PFSK-1 (cell line): ENCODE results near the gene PIANP.

Experiments used
- FOXP2 ChIP-seq: optimal IDR thresholded peaks from 2 replicates; pipeline ENCODE3; 2011; ENCODE audit warnings: borderline replicate concordance, control low read depth, inconsistent platforms; ENCODE audit not compliant: insufficient read depth; ENCODE audit errors: extremely low read length, extremely low read depth
- POLR2AphosphoS5 ChIP-seq: IDR thresholded peaks from 2 replicates; pipeline ENCODE4 v1.6.1; 2012; ENCODE audit warnings: low read depth, mild to moderate bottlenecking, control low read depth, low read length, moderate library complexity
- REST ChIP-seq, 2 experiments: IDR thresholded peaks; 2 replicates each; pipeline versions ENCODE4 v1.6.1 to v1.8.0; 2011 to 2012; ENCODE audit warnings: low read depth in 2 of 2, low read length in 2 of 2, control low read depth in 1 of 2, inconsistent platforms in 1 of 2, mild to moderate bottlenecking in 1 of 2, moderate library complexity in 1 of 2; ENCODE audit not compliant: insufficient read depth in 1 of 2
- SIN3A ChIP-seq: IDR thresholded peaks from 2 replicates; pipeline ENCODE4 v1.6.1; 2012; ENCODE audit warnings: mild to moderate bottlenecking, low read length, moderate library complexity, borderline replicate concordance; ENCODE audit not compliant: insufficient read depth
- TAF1 ChIP-seq: IDR thresholded peaks from 2 replicates; pipeline ENCODE4 v1.6.1; 2012; ENCODE audit warnings: low read length, control low read depth, borderline replicate concordance; ENCODE audit not compliant: insufficient read depth

DNA sequence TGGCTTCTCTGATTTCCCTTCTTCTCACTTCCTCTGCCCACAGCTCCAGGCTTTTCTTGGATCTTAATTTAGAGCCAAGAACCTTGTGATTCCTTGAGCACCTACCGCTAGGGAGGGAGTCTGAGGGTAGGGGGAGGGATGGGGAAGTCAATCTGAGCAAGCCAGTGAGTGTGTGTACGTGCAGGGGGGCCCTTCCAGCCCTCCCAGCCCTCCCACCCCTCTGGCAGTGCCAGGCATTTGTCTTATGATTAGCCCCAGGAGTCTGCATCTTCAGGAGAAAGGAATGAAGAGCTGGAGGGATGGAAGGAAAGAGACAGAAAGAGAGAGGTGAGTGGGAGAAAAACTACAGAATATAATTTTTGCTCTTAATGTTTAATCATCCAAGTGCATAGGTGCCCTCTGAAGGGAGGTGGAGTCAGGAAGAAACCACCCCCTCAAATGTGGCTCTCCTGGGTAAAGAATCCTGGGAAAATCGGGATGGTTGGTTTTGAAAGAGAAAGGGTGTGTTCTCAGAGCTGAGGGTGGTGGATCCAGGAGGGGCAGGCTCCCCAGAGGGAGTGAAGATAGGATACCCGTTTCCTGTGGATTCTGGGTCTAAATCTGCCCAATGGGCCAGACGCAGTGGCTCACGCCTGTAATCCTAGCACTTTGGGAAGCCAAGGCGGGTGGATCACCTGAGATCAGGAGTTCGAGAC is 2.1 kb downstream of the PIANP start:
- TF ChIP-seq REST (IDR thresholded peaks at IDR 0.05; ENCODE audit: insufficient read depth in 1 of 2, low read depth in 2 of 2, low read length in 2 of 2) (no peak), TAF1 (no peak), POLR2AphosphoS5 (no peak), FOXP2 (no peak), SIN3A (no peak)
